GM19023 (cell line): ENCODE measurements around the gene COQ10A.

Experiments used
- ATAC-seq: cut with Tn5 transposase; IDR thresholded peaks from one replicate; pipeline ENCODE4 v1.9.1; 2021; ENCODE audit warnings: mild to moderate bottlenecking, moderate library complexity; ENCODE audit not compliant: unreplicated experiment

COQ10A gene

DNA sequence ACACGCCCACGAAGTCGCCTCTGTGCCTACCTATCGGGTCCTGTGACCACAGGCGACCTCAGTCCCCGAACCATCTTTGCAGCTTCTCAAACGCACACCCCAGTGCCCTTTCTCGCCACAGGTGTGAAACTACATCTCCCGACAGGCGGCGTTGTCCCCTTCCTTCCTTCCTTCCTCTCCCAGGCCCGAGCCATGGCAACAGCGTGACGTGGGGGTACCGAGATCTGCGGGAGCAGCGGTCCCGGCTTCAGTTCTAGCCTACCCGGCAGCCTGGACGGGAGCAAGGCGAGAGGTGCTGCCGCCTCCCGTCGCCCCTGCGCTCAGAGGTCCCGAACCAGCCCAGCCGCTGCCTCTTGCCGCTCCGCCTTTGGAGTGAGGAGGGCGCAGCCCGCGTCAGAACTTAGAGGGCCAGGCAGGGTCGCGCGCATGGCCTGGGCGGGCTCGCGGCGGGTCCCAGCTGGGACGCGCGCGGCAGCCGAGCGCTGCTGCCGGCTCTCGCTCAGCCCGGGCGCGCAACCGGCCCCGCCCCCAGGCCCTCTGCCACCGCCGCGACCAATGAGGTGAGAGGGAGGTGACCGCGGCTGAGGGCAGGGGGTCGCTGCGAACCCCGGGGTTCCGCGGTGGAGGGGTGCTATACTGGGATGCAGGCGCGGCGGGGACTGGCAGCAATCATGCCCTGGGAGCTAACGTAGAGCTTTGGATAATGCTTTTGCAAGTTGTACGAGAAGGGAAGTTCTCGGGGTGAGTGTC is at the start of gene COQ10A:
Gene COQ10A, plus strand, starts transcription at position 250 of the 750 bp plus-strand sequence. Its CDS starts 177 bp downstream, at position 427.
- peak; percentile 93 for ATAC-seq

DNA sequence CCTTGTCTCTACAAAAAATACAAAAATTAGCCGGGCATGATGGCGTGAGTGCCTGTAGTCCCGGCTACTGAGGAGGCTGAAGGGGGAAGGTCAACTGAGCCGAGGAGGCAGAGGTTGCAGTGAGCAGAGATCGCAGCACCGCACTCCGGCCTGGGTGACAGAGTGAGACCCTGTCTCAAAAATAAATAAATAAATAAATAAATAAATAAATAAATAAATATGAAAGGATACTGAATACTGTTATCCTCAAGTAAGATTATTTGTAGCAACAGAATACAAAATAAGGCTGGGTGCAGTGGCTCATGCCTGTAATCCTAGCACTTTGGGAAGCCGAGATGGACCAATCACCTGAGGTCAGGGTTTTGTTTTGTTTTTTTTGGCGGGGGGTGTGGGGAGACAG is 46.9 kb upstream of the COQ10A start:
- ATAC-seq = no peak

DNA sequence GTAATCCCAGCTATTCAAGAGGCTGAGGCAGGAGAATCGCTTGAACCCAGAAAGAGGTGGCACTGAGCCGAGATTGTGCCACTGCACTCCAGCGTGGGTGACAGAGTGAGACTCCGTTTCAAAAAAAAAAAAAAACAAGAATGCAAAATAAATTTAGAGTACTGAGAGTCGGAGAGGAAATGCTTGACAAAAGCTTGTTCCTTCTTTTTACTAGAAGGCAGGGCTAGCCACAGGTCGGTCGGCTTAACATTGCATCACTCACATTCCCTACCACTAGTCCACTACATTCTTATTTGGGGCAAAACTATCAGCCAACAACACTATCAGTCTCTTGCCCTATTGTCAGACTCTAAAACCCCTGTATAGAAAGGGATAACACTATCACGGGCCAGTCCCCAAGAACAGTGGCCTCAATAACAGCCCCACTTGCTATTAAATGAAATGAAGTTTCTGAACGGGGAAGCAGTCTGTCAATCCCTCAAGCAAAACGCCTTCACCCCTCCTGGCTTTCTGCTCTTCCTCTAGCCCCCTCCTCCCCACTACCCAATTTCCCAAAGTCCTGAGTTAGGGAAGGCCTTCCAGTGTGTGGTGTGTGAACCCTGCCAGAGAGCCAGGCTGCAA is 46.0 kb upstream of the COQ10A start:
- ATAC-seq = no peak

DNA sequence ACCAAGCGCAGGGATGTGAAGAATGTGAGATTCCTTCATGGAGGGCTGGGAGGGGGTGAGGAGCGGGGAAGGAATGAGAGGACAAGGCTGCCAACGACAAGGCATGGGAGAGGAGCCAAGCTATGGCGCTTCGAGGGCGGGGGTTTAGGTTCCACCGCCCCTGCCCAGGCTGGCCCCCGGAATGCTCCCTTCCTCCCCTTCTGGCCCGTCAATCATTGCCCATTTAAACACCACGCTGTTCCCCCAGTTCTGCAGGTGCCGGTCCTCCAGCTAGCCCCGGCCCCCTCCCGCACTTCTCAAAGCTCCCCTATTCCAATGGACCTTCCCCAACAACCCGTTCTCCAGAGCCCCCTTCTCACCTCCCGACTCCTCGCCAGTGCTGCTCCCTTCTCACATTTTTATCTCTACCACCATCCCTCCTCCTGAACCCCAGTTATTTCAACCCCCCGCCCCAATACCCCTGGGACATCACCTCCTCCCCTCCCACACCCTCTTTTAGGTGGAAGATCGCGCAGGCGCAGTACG is 45.4 kb upstream of the COQ10A start:
- peak; percentile 33 for ATAC-seq

DNA sequence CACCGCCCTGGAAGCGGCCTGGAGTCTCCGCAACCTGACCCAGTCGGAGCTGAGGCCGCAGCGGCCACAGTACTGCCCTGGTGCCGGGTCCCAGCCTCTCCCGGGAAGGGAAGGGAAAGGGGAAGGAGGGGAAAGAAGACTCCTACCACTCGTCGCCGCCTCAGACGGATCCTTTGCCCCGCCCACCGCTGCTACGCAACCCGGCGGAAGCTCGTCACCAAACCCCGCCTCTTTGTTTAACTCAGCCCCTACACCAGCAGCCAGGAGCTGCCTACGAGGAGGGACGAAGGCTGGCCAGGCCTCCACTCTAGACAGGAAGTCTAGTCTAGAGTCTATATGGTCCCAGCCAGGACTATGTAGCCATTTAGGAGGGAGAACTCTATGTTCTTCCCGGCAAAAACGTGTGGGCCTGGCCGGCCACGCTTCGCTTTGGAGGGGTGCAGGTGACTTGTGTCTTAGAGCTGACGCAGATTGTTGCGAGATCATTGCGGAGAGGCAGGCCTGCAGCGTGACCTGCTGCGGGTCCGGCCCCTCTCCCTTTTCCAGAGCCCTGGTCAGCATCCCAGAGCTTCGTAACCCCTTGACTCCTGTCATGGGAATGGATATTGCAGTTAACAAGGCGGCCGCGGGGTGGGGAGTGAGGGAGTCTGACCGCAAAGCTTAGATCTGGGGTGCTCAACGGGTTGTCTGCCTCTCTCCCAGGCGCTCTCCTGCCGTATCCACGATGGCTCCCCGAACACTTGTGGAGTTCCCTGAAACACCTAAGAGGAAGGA is 44.8 kb upstream of the COQ10A start, which contains the start of gene RNF41:
Gene RNF41, minus strand, starts transcription at position 166 of the 774 bp plus-strand sequence. CDS start 7,875 bp downstream, outside the sequence.
- ATAC-seq = peak; percentile 76

DNA sequence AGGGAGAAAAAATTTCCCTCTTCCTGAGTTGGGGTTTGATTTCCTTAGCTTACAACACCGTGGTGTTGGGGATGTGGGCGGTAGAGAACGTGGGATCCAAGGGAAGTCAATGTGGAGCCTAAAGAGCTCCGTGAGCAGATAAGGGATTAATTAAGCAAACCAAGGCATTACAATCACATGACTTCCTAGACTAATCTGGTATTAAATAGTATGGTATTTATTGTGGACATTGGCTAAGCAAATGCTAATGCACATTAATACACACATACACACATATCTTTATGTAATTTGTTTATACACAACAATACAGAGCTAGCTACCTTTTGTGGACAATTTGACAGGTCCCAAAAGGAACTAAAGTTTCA is 44.2 kb upstream of the COQ10A start:
- ATAC-seq = no peak

GRCh38 chr12:56223571-56224101 is 43.1 kb upstream of the COQ10A start:
- ATAC-seq = no peak

- peak; percentile 70 for ATAC-seq
Measured at GRCh38 chr12:56224102-56224701, 42.5 kb upstream of the COQ10A start, which contains the start of gene NABP2. NABP2 (plus strand) TSS chr12:56224342; CDS start chr12:56224857, 515 bp downstream.

DNA sequence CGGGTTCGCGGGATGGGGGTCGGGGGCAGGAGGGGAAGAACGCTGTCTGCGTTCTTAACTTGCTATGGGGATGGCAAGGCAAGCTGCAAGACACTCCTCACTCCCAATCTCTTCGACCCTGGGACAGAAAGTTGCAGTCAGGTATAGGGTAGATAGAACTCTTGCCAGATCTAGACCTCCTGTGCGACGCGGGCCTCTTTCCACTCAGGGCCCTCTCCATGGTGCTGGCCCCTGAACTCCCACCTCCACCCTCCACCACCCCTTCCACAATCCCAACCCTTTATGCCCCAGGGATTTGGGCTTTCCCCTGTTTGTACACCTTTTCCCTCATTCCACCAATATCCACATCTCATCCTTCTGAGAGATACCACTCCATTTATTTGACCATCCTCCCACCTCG is 41.8 kb upstream of the COQ10A start:
- no peak for ATAC-seq

- ATAC-seq = no peak
Measured at GRCh38 chr12:56229082-56229481, 37.7 kb upstream of the COQ10A start.

DNA sequence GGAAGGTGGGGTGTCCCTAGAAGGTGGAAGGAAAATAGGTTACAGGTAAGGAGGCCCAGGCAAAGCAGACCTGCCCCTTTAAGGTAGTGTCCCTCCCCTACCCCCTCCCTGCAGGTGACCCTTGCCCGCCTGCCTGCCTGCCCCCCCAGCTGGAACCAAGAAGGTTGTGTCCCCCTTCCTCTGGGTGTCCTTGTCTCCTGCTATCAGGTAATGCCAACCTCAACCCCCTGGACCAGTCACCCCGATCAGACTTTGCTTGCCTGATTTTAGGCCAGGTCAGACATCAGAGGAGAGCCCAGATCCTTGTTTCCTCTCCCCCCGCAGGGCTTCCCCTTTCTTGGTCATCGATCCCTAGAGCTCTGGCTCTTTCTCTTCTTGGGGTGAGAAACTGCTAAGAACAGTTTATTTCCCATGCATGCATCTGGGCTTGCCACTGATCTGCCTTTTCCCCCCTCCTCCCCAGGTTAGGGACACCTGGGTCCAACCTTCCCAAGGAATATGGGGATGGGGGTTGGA is 36.8 kb upstream of the COQ10A start, which contains the start of gene SLC39A5:
Gene SLC39A5, plus strand, starts transcription at position 136 of the 516 bp plus-strand sequence. CDS start 1,224 bp downstream, outside the sequence.
- ATAC-seq = no peak

DNA sequence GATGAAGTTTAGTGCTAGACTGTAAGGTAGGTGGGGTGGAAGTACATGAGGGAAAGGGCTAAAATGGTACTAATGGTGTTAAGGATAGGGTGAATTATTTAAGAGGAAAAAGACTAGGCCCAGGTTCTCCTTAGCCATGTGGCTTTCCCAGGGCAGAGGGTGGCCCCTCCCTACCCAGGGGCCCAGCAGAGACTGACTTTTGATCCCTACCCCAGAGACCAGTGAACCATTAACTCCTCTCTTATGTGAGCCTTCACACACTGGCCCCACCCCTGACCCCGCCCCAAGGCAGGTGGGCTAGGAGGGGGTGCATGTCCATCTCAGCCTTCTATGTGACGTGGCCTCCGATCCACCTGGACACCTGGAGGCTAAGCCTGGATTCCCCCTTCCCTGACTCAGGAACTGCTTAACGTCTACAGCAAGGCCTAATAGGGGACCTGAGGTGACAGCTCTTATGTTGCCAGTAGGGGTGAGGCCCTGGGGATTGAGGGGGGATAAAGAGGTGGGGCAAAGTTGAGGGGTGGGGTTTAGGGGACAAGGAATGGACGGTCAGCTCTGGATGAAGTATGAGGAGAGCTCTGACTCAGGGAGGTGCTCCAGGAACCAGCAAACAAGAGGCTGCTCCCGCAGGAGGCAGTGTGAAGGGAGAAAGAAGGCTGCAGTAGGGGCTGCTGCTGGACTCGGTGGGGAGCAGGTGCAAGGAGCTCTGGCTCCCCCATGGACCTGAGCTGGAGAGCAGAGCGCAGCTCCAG is 36.1 kb upstream of the COQ10A start:
- ATAC-seq = no peak

DNA sequence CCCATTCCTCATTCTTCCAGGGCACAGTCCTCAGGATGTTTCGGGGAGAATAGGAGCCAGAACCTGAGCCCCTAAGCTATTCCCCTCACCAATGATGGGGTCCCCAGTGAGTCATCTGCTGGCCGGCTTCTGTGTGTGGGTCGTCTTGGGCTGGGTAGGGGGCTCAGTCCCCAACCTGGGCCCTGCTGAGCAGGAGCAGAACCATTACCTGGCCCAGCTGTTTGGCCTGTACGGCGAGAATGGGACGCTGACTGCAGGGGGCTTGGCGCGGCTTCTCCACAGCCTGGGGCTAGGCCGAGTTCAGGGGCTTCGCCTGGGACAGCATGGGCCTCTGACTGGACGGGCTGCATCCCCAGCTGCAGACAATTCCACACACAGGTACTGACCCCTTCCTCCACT is 35.6 kb upstream of the COQ10A start:
- no peak for ATAC-seq

GRCh38 chr12:56234746-56235436 is 31.9 kb upstream of the COQ10A start:
- no peak for ATAC-seq

GRCh38 chr12:56236091-56236490 is 30.7 kb upstream of the COQ10A start:
- no peak for ATAC-seq

- ATAC-seq = no peak
Measured at GRCh38 chr12:56236985-56237384, 29.8 kb upstream of the COQ10A start.

- ATAC-seq = no peak
Measured at GRCh38 chr12:56237552-56237951, 29.2 kb upstream of the COQ10A start.

- no peak for ATAC-seq
Measured at GRCh38 chr12:56241424-56242303, 25.1 kb upstream of the COQ10A start.
